Stromal cell of bone marrow (primary cell): ENCODE data around the gene ABCA4.
"Not testable (repeated sequence)": the region's sequence is repeated elsewhere in the genome, so short reads cannot be mapped to it uniquely, and the experiment has no call there.

Experiments used
- DNase-seq: peaks from one replicate; pipeline ENCODE4 v3.0.0-alpha.2; 2012; ENCODE audit warnings: low read depth

ABCA4 gene

DNA sequence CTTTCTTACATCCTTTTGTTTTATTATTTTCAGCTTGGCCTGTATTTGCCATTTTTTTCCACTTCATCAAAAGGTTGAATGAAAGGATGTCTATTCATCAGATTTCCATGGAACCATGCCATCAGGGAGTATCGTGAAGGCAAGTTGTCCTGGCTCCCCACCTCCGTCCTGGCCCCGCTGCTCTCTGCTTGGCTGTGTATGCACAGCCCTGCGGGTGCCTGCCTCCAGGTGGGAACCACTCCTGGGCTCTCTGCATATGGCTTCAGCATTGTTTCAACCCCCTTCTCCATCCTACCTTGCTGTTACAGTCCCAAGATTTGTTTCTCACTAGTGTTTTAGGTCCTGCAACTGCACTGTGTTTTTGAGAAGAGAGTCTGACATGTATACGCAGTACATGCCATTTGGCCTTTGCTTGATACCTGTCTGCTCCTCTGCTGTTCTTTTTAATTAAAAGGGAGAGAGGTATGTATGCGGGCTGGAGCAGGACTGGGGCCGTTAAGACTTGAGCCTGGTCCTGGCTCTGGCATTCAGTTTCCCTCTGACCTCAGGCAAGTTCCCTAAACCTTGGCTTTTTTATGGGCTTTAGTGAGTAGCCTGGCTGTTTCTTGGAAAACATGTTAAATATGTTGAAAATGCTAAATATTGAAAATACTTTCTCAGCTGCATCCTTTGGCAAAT is 141.8 kb downstream of the ABCA4 start:
- DNase-seq = no peak

- peak; percentile 87 for DNase-seq
Measured at GRCh38 chr1:93977598-93977945, 143.4 kb downstream of the ABCA4 start.

DNA sequence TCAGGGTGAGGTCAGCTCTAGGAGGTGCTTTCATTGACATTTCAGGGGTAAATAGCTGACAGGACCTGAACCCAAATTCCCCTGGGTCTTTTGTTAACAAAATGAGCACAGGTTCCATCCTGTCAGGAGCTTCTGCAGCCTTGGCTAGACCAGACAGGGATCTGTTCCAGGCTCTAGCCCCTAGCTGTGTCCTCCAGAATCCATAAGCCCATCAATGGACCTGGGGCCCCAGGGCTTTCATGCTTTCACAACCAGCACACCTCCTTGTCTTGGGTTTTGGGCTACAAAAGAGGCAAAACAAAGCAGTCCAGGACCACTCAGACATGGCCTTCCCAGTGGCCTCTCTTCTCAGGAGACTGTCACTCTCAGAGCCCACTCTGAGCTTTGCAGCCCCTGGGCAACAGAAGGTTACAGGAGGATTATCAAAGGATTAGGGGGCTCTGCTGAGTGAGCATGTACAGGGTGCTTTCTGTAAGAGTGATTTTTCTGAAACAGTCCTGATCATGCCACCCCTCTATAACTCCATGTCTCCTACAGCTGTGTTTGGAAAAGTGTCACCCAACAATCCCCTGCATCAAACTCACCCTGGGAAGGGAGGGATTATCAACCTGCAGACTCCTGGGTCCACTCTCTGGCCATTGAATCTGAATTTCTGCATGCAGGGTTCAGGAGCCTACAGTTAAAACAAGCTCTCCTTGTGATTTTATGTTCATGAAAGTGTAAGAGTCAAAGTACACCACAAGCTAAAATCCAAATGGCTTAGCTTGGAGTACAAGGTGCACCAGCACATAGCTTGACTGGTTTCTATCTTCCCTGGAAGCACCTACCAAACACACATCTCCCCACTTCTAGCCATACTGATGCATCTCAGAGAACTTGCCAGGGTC is 144.0 kb downstream of the ABCA4 start:
- DNase-seq = no peak

GRCh38 chr1:93976291-93976690 is 144.7 kb downstream of the ABCA4 start:
- DNase-seq = no peak

DNA sequence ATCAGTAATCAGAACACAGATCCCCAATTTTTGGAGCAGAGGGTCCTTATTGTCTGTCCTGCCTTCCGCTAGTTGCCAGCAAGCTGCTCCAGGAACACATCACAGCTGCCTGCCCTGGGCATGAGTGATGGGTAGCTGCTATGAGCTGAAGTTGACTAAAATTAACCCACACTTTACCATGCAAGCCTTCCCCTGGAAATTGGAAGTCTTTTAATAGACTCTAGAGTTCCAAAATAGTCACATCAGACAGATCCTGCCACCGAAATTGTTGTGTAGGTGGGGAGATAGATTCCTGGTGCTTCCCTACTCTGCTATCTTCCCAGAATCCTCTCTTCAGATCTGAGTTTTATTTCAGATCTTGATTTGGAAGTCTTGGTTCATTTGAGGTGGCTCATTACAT is 148.6 kb downstream of the ABCA4 start:
- no peak for DNase-seq

DNA sequence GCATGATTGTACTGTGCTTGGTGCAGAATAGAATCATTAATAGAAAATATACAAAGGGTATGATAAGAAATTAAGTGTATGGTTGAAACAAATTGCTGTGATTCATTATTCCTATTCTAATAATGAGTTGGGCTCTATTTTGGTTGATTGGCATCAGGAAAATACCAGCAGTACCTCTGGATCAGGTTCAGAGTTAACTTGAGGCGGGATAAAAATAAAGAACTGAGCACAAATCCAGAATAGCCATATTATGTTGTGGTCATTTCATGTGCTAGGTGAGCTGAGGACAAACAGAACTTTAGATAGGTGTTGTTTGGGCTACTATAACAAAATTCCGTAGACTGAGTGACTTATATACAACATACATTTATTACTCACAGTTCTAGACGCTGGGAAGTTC is 151.1 kb downstream of the ABCA4 start:
- no peak for DNase-seq

DNA sequence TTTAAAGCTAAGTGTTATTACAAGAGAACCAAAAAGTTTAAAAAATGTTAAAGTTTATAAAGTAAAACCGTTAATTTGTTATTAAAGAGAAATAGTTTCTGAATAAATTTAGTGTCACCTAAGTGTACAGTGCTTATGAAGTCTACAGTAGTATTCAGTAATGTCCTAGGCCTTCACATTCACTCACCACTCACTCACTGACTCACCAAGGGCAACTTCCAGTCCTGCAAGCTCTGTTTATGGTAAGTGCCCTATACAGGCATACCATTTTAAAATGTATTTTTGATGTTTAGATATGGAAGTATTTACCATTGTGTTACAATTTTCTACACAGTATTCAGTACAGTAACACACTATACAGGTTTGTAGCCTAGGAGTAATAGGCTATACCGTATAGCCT is 151.6 kb downstream of the ABCA4 start:
- DNase-seq = no peak

DNA sequence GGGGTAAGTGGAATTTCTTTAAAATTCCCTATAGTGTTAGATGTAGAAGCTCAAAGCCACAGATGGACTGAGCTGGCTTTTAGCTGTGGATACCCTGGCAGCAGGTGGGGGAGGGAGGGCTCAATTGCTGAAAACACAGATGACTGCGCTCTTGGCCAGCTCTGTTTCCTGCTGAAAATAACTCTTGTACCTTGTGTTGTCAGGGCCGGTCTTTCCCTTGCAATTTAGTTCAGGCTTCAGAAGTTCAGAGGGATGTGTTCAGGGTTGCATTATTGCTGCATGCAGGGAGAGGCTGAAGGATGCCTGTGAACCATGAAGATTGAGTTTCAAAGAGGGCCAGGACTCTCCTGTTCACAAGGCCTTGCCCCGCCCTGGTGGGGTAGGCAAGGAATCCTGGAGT is 153.6 kb downstream of the ABCA4 start:
- DNase-seq = no peak

DNA sequence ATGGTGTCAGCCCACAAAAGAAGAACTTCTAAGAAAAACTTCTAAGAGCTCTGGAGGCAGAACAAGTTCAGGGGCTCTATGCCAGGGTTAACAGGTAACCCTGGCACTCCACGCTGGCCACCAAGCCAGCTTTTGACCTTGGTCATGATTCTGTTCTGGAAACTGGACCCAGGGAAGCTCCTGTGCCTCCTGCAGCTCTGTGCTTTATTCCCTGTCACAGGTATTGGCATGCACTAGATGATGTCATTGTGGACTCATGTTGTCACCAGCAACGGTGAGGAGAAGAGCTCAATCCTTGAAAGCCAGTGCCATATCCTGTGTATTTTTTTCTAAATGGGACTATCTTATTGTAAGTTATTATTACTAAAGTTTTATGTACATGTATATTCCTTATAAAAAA is 155.1 kb downstream of the ABCA4 start:
- DNase-seq = no peak

- DNase-seq = no peak
Measured at GRCh38 chr1:93965256-93965655, 155.7 kb downstream of the ABCA4 start.

GRCh38 chr1:93964777-93965200 is 156.2 kb downstream of the ABCA4 start:
- DNase-seq = peak; percentile 44

DNA sequence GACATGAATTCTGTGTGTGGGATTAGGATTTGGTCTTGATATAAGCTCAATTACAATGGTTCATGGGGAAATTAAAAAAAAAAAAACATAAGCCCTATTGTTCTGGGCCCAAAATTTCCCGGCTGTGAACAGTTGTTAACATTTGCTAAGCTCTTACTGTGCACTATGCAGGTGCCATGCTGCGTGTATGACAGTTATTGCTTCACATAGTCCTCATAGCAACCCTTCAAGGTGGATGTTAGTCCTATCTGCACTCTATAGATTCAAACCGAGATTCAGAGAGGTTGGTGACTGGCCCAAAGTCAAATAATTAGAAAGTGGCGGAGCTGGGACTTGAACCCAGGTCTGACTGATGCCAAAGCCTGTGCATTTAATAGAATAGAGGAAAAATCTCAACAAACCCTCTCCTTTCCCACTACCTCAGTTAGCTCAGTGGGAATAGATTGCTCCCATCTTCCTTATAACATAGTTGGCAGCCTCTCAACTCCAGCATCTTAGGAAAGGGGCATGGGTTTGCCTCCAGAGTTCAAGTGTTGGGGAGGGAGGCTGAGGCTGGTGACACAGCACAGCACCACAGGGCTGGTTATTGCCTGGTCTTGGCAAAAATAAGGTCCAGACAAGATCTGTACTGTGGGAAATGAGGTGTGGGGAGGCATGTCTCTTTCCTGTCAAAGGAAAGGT is 156.7 kb downstream of the ABCA4 start:
- DNase-seq = no peak

DNA sequence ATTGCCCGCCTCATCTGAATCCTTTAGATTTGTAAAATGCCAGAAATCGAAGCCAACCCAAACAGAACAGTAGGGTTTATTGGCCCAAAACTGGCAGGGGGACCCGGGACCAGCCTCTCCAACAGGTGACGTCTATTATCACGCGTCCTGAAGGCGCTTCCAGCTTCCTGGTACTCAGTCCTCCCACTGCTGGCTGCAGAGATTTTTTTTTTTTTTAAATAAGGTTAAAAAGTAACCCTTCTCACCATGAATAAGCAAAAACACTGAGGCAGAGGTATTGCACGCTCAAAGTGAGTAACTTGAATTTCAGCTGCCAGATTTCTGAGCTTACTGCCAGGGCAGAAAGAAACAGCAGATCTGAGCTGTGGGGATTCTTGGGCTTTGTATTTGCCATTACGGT is 157.4 kb downstream of the ABCA4 start:
- peak; percentile 28 for DNase-seq

DNA sequence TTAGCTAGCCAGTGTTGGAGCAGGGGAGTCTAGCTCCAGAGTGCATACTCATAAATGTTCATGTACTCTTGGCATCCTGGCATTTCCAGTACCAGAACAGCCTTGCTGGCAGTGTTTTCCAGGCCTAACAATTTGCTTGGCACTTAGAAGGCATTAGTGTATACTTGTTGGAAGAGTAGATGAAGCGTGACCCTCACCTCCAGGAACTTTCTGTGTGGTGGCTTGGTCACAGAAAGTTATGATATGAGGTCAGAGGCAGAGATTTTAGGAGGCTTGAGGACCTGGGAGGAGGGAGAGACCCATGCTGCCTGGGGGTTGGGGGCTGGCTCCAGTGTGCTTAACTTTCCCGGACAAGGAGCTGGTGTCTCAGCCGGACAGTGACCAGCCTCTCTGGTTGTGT is 159.0 kb downstream of the ABCA4 start:
- DNase-seq = no peak

DNA sequence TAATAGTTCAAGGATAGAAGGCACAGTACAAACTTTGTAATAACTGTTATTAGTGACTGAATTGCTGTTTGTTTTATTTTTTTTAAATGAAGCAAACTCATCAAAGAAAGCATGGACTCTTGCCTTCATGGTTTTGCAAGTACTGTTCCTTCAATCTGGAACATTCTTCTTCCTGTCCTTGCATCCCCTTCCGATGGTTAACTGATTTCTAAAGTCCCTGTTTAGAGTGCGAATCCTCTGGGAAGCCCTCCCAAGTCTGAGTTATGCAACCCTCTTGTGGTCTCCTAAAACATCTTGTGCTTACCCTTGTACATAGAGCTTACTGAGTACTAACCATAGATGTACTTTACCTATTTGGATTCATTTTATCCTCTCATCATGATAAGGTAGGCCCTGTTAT is 159.5 kb downstream of the ABCA4 start:
- DNase-seq = no peak

- no peak for DNase-seq
Measured at GRCh38 chr1:93960641-93961147, 160.3 kb downstream of the ABCA4 start.

DNA sequence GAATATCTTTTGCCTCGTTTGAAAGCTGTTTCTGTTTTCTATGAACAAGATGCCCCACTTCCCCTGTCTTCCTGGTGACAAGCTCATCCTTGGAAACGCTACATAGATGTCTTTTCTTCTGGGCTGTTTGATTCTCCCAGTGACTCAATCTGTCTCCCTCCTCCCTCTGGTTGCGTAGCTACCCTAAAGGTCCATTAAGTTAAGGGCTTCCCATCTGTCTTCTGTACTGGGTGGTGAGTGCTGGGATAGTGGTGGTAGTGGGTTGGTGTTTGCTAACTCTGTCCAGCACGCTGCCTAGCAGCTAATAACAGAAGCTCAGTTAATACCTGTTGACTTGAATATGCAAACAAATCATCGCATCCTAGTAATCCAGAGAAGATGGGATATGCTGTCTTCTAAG is 161.5 kb downstream of the ABCA4 start:
- no peak for DNase-seq

DNA sequence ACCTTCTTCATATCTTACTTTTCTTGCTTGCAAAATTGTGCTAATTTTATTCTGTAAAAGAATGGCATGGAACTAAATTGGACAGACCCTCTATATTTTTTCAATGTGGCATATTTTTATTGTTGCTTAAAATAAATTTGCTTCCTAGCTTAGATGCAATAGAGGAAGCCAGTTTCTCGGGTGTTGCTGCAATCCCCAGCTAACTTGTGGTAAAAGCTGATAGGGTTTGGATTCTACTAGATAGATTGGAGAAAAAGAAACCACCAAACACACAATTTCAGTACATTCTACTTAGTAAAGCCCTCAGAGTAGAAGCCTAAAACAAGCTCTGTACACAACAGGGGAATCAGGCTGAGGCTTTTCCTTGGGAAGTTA is 162.2 kb downstream of the ABCA4 start:
- DNase-seq = no peak

- DNase-seq = no peak
Measured at GRCh38 chr1:93958032-93958725, 162.8 kb downstream of the ABCA4 start.

GRCh38 chr1:93955765-93956164 is 165.2 kb downstream of the ABCA4 start:
- DNase-seq = no peak

- DNase-seq = not testable (repeated sequence)
Measured at GRCh38 chr1:93947002-93947686, 173.8 kb downstream of the ABCA4 start.
